Upper lobe of left lung (tissue), 6 donors: ENCODE data around the gene TPSD1. TPM values are rescaled to one million over a fixed set of nuclear protein-coding genes. Genes with fewer than 3 reads are reported as not detected.
"Not testable (repeated sequence)": the region's sequence is repeated elsewhere in the genome, so short reads cannot be mapped to it uniquely, and the experiment has no call there.

ENCODE experiments used
- ATAC-seq, 2 donors: fragments of 200-7000 bp; cut with Tn5 transposase; one replicate each; pipeline ENCODE4 v1.9.1; 2022; ENCODE audit warnings: mild to moderate bottlenecking in 2 of 2, moderate library complexity in 2 of 2; ENCODE audit not compliant: low FRiP score in 2 of 2
- DNase-seq, 2 donors: peaks; one replicate each; pipeline ENCODE4 v3.0.0-alpha.2; 2019 to 2020
- H3K27ac ChIP-seq, 4 donors: fragments of 200-600 bp; sonication (generic); one replicate each; pipeline ENCODE4 v1.5.1; 2016 to 2019
- H3K27me3 ChIP-seq, 4 donors: fragments of 200-600 bp; sonication (generic); one replicate each; pipeline ENCODE4 v1.5.1; 2017 to 2019
- H3K36me3 ChIP-seq, 4 donors: fragments of 200-600 bp; sonication (generic); one replicate each; pipeline ENCODE4 v1.5.1; 2016 to 2019
- H3K4me1 ChIP-seq, 4 donors: fragments of 200-600 bp; sonication (generic); one replicate each; pipeline ENCODE4 v1.5.1; 2018 to 2019
- H3K4me3 ChIP-seq, 4 donors: fragments of 200-600 bp; sonication (generic); one replicate each; pipeline ENCODE4 v1.5.1; 2017 to 2019; ENCODE audit warnings: mild to moderate bottlenecking in 2 of 4, moderate library complexity in 1 of 4
- H3K9me3 ChIP-seq, 4 donors: fragments of 200-600 bp; sonication (generic); one replicate each; pipeline ENCODE4 v1.5.1; 2018 to 2019
- EP300 ChIP-seq, 4 donors: sonication (generic); formaldehyde crosslinking; IDR thresholded peaks; one replicate each; pipeline ENCODE4 v1.5.1; 2017; ENCODE audit warnings: antibody characterized with exemption in 4 of 4, control low read depth in 2 of 4
- POLR2A ChIP-seq, 4 donors: fragments of 450-650 bp; IDR thresholded peaks; one replicate each; pipeline ENCODE4 v1.5.1; 2016 to 2017; ENCODE audit warnings: antibody characterized with exemption in 4 of 4, mild to moderate bottlenecking in 2 of 4
- POLR2AphosphoS5 ChIP-seq, 2 donors: sonication (generic); formaldehyde crosslinking; IDR thresholded peaks; one replicate each; pipeline ENCODE4 v1.5.1; 2017; ENCODE audit warnings: antibody characterized with exemption in 2 of 2
- WGBS, 2 donors: methylation state at CpG; one replicate each; pipeline ENCODE4 v1.1.5; 2017 to 2018; 5-methylcytosine and 5-hydroxymethylcytosine counted together
- total RNA-seq, 6 donors: library from RNA; depleted of rRNA in 4 of 6; stranded (reverse); fragments of >200 nt in 4 of 6; gene quantifications; one replicate each; pipeline versions ENCODE4 v1.1.0 to v1.2.1, GENCODE V29; 2016 to 2021
- TF ChIP-seq, protein P1 (sequence below), 6 experiments: fragments of 450-650 bp in 4 of 6; fragments of 200-600 bp in 2 of 6; sonication (generic) in 2 of 6; IDR thresholded peaks; one replicate each; pipeline ENCODE4 v1.5.1; 2016 to 2019; ENCODE audit warnings: antibody characterized with exemption in 6 of 6
- donor health status: DM: no; HTN: no; CAD: no; lungs with moderate emphysema.
- donor health status: DM: no; HTN: yes; CAD: no; lungs with severe emphysema.

TPSD1 gene
- total RNA-seq, 6 donors from 2014 or later: 1.3 to 14.0 (median 6.4) TPM

DNA sequence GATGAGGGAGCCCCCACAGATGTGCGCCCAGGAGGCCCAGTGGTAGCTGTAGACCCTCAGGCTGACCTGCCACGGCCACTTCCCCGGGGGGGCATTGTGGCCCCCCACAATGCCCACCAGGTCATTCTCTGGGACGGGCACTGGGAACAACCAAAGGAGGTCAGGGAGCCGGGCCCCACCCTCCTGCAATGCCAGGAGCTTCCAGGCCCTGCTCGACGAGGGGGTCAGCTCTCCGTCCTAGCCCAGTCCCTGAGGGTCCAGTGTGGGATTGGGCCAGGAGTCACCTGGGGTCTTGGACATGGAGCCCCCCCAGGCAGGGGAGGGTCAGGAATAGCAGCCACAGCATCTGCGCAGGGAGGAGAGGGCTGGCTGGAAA lies 7.0 kb downstream of the TPSD1 start:
- peaks cover 0 to 9% (median 0%) of the 10 kb centered on the region in 4 donors for H3K4me1 ChIP-seq
- H3K27me3 ChIP-seq: peaks cover 0 to 21% (median 8%) of the 10 kb centered on the region in 4 donors
- ATAC-seq (no peak), DNase-seq (peak in 1 of 2 donors; percentile 48)
- 90 to 96% methylated on average over 2 to 5 of the region's 9 CpGs for WGBS, 2 donors
- no peak overlapping the region for H3K4me3 ChIP-seq
- no peaks in the 10 kb centered on the region for H3K36me3 ChIP-seq
- no peaks in the 10 kb centered on the region for H3K9me3 ChIP-seq
- TF ChIP-seq POLR2AphosphoS5 (IDR thresholded peaks at IDR 0.05): no peak
- H3K27ac ChIP-seq: no peak overlapping the region

DNA sequence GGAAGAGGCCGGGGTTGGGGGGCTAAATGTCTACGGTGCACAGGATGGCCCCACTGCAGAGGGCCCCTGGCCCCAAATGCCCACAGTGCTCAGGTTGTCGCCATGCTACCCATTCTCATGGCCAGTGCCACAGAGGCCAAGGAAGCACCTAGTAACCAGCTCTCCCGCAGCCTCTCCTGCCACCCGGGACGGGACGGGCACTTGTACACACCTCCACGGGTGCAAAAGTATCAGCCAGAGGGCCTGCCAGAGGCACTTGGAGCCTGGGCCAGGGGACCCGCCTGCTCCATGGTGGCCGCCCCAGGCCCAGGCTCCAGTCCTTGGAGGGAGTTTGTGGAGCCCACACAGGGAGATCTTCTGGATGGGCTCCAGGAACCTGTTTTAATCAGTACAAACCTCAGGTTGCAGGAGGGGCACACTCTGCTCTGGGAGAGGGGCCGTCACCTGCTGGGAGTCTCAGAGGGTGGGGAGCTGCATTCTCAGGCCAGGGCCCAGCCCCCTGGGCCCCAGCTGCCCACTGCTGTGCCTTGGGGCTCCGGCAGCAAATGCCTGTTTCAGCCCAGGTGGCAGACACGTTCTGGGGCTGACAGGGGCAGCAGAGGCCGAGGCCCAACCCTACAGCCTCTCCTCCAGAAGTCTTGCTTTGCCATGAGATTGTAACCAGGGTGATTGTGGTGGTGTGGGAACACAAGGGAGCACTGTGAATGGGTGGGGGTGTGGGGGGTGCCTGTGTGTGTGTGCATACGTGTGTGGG lies 7.9 kb downstream of the TPSD1 start:
- Histone ChIP-seq H3K4me3 (no peak overlapping the region), H3K9me3 (no peaks in the 10 kb centered on the region), H3K27me3 (peaks cover 0 to 21% (median 8%) of the 10 kb centered on the region in 4 donors), H3K27ac (no peak overlapping the region), H3K36me3 (no peaks in the 10 kb centered on the region), H3K4me1 (peaks cover 0 to 9% (median 0%) of the 10 kb centered on the region in 4 donors)
- TF ChIP-seq POLR2AphosphoS5 (IDR thresholded peaks at IDR 0.05): no peak
- no peak for TF ChIP-seq POLR2A (IDR thresholded peaks at IDR 0.05)
- TF ChIP-seq EP300 (IDR thresholded peaks at IDR 0.05): no peak
- TF ChIP-seq, protein P1, sequence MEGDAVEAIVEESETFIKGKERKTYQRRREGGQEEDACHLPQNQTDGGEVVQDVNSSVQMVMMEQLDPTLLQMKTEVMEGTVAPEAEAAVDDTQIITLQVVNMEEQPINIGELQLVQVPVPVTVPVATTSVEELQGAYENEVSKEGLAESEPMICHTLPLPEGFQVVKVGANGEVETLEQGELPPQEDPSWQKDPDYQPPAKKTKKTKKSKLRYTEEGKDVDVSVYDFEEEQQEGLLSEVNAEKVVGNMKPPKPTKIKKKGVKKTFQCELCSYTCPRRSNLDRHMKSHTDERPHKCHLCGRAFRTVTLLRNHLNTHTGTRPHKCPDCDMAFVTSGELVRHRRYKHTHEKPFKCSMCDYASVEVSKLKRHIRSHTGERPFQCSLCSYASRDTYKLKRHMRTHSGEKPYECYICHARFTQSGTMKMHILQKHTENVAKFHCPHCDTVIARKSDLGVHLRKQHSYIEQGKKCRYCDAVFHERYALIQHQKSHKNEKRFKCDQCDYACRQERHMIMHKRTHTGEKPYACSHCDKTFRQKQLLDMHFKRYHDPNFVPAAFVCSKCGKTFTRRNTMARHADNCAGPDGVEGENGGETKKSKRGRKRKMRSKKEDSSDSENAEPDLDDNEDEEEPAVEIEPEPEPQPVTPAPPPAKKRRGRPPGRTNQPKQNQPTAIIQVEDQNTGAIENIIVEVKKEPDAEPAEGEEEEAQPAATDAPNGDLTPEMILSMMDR (IDR thresholded peaks at IDR 0.05): no peak
- 54 to 67% methylated on average over 4 to 14 of the region's 15 CpGs for WGBS, 2 donors
- peak in 1 of 2 donors; percentile 73 for DNase-seq
- no peak for ATAC-seq

DNA sequence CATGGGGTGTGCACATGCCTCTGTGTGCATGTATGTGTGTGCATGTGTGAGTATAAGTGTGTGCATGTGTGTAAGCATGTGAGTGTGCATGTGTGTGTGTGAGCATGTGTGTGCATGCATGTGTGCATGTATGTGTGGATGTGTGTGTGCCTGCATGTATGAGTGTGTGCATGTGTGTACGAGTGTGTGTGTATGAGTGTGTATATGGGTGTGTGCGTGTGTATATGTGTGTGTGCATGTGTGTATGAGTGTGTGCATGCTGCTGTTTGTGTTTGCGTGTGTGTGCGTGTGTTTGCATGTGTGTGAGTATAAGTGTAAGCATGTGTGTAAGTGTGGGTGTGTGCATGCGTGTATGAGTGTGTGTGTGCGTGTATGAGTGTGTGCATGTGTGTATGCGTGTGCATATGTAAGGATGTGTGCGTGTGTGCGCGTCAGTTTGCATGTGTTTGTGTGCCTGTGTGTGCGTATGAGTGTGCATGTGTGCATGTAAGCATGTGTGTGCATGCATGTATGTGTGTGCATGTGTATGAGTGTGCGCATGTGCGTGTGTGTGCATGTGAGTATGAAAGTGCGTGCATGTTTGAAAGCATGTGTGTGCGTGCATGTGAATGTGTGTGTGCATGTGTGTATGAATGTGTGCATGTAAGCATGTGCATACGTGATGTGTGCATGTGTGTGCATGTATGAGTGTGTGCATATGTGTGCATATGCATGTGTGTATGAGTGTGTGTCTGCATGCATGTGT lies 8.6 kb downstream of the TPSD1 start:
- Histone ChIP-seq H3K9me3 (no peaks in the 10 kb centered on the region), H3K36me3 (no peaks in the 10 kb centered on the region), H3K27me3 (peaks cover 0 to 17% (median 5%) of the 10 kb centered on the region in 4 donors), H3K4me1 (peaks cover 0 to 2% (median 0%) of the 10 kb centered on the region in 4 donors), H3K4me3 (no peak overlapping the region), H3K27ac (no peak overlapping the region)
- DNase-seq (no peak), ATAC-seq (no peak)
- WGBS, 2 donors: 81 to 94% methylated on average over 16 of the region's 16 CpGs
- TF ChIP-seq, protein P1 (IDR thresholded peaks at IDR 0.05): no peak
- no peak for TF ChIP-seq EP300 (IDR thresholded peaks at IDR 0.05)
- TF ChIP-seq POLR2A (IDR thresholded peaks at IDR 0.05): no peak
- no peak for TF ChIP-seq POLR2AphosphoS5 (IDR thresholded peaks at IDR 0.05)

- H3K27ac ChIP-seq: no peak overlapping the region
- 74% methylated on average over 7 to 13 of the region's 13 CpGs for WGBS, 2 donors
- ATAC-seq (no peak), DNase-seq (peak in 1 of 2 donors; percentile 25)
- TF ChIP-seq POLR2A (IDR thresholded peaks at IDR 0.05) (no peak), POLR2AphosphoS5 (IDR thresholded peaks at IDR 0.05) (no peak), EP300 (IDR thresholded peaks at IDR 0.05) (no peak)
- TF ChIP-seq, protein P1 (IDR thresholded peaks at IDR 0.05): no peak
- no peak overlapping the region for H3K4me3 ChIP-seq
- peaks cover 0 to 10% (median 2%) of the 10 kb centered on the region in 4 donors for H3K27me3 ChIP-seq
- H3K36me3 ChIP-seq: no peaks in the 10 kb centered on the region
- no peaks in the 10 kb centered on the region for H3K4me1 ChIP-seq
- H3K9me3 ChIP-seq: no peaks in the 10 kb centered on the region
Measured at GRCh38 chr16:1265090-1265630, 9.3 kb downstream of the TPSD1 start.

- no peaks in the 10 kb centered on the region for H3K9me3 ChIP-seq
- H3K4me1 ChIP-seq: no peaks in the 10 kb centered on the region
- H3K27me3 ChIP-seq: peaks cover 0 to 7% (median 2%) of the 10 kb centered on the region in 4 donors
- TF ChIP-seq POLR2A (IDR thresholded peaks at IDR 0.05) (no peak), EP300 (IDR thresholded peaks at IDR 0.05) (no peak), POLR2AphosphoS5 (IDR thresholded peaks at IDR 0.05) (no peak)
- TF ChIP-seq, protein P1 (IDR thresholded peaks at IDR 0.05): no peak
- no peak overlapping the region for H3K27ac ChIP-seq
- no peaks in the 10 kb centered on the region for H3K36me3 ChIP-seq
- no peak for ATAC-seq
- H3K4me3 ChIP-seq: no peak overlapping the region
- DNase-seq: peak in 1 of 2 donors; percentile 49
- WGBS, 2 donors: 83 to 100% methylated on average over 1 to 18 of the region's 19 CpGs
Measured at GRCh38 chr16:1265826-1266225, 10.0 kb downstream of the TPSD1 start.

GRCh38 chr16:1269418-1269817 lies 13.5 kb downstream of the TPSD1 start:
- 93% methylated on average over 7 of the region's 7 CpGs for WGBS, 2 donors
- DNase-seq, H3K4me1 ChIP-seq, H3K4me3 ChIP-seq, H3K36me3 ChIP-seq, H3K27ac ChIP-seq, H3K27me3 ChIP-seq, H3K9me3 ChIP-seq, ATAC-seq: not testable (repeated sequence)
